IPS-18a (cell line): Measurements from ENCODE around the gene DAZ3.
"Not testable (repeated sequence)": the region's sequence is repeated elsewhere in the genome, so short reads cannot be mapped to it uniquely, and the experiment has no call there.

Experiments used
- H3K27ac ChIP-seq: one replicate; pipeline ENCODE4 v1.5.1; 2013; ENCODE audit warnings: low read length
- H3K27me3 ChIP-seq: one replicate; pipeline ENCODE4 v1.6.1; 2013; ENCODE audit warnings: mild to moderate bottlenecking, low read length; ENCODE audit not compliant: control insufficient read depth, insufficient read depth
- H3K36me3 ChIP-seq: one replicate; pipeline ENCODE4 v1.6.1; 2013; ENCODE audit warnings: low read depth, low read length; ENCODE audit not compliant: control insufficient read depth
- H3K4me1 ChIP-seq: one replicate; pipeline ENCODE4 v1.6.1; 2013; ENCODE audit warnings: low read depth, low read length; ENCODE audit not compliant: control insufficient read depth
- H3K4me3 ChIP-seq: one replicate; pipeline ENCODE4 v1.5.1; 2013; ENCODE audit warnings: low read length
- H3K9ac ChIP-seq: one replicate; pipeline ENCODE4 v1.6.1; 2013; ENCODE audit warnings: mild to moderate bottlenecking, low read length, moderate library complexity
- H3K9me3 ChIP-seq: one replicate; pipeline ENCODE4 v1.6.1; 2013; ENCODE audit warnings: low read depth, low read length; ENCODE audit not compliant: control insufficient read depth

DAZ3 gene

GRCh38 chrY:24813293-24813692 is at the start of gene DAZ3:
TSS of gene DAZ3 (minus strand) at chrY:24813393. CDS start at chrY:24813185, 208 bp downstream.
- not testable (repeated sequence) for H3K27ac ChIP-seq, H3K9me3 ChIP-seq, H3K4me3 ChIP-seq, H3K9ac ChIP-seq, H3K27me3 ChIP-seq, H3K36me3 ChIP-seq, H3K4me1 ChIP-seq

DNA sequence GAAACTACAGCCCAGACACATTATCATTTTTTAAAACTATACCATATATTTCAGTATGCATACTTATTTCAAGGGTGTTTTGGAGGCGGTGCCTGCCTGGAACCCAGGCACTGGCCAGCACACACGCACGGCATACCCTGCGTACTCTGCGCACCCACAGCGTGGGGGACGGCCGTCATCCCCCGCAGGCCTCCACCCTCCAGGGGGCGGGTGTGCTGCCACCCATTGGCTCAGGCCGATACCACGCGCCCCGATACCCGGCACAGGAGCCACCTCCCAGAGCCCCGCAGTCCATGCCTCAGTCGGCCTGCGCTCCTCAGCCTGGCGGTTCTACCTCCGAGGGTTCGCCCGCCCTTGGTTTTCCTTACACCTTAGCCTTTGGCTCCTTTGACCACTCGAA is 20.4 kb upstream of the DAZ3 start, which contains the start of gene DAZ4:
Gene DAZ4, plus strand, starts transcription at position 301 of the 400 bp plus-strand sequence. CDS start 208 bp downstream, outside the sequence.
- not testable (repeated sequence) for H3K9ac ChIP-seq, H3K4me3 ChIP-seq, H3K9me3 ChIP-seq, H3K36me3 ChIP-seq, H3K4me1 ChIP-seq, H3K27ac ChIP-seq, H3K27me3 ChIP-seq

GRCh38 chrY:24825069-24825468 is 11.9 kb upstream of the DAZ3 start:
- H3K4me1 ChIP-seq, H3K9me3 ChIP-seq, H3K27ac ChIP-seq, H3K27me3 ChIP-seq, H3K4me3 ChIP-seq, H3K9ac ChIP-seq, H3K36me3 ChIP-seq: not testable (repeated sequence)

GRCh38 chrY:24824184-24824879 is 11.1 kb upstream of the DAZ3 start:
- H3K27ac ChIP-seq, H3K9ac ChIP-seq, H3K36me3 ChIP-seq, H3K9me3 ChIP-seq, H3K27me3 ChIP-seq, H3K4me1 ChIP-seq, H3K4me3 ChIP-seq: not testable (repeated sequence)

GRCh38 chrY:24821836-24822235 is 8.6 kb upstream of the DAZ3 start:
- H3K9me3 ChIP-seq, H3K4me3 ChIP-seq: not testable (repeated sequence)

More at GRCh38 chrY:24821836-24822235, 8.6 kb upstream of the DAZ3 start:
- H3K27ac ChIP-seq, H3K36me3 ChIP-seq, H3K27me3 ChIP-seq, H3K4me1 ChIP-seq, H3K9ac ChIP-seq: not testable (repeated sequence)
